OCI-LY3 (cell line): ENCODE data around the gene GZMM.
A peak's percentile ranks its signal among the peaks of the same experiment; 100 is the strongest.

Experiments used
- H2AFZ ChIP-seq: fragments of 200-600, 300-600 bp; shearing (Covaris generic); 2 replicates; pipeline ENCODE4 v1.6.0; 2014; ENCODE audit warnings: antibody characterized with exemption, low read depth, low read length
- H3K27ac ChIP-seq: fragments of 200-600, 300-600 bp; sonication (generic); 2 replicates; pipeline ENCODE4 v1.5.1; 2014; ENCODE audit warnings: mild to moderate bottlenecking, low read length, moderate library complexity, mixed read lengths
- H3K27me3 ChIP-seq: fragments of 200-600, 300-600 bp; sonication (generic); 2 replicates; pipeline ENCODE4 v1.6.1; 2014; ENCODE audit warnings: low read depth, low read length, mixed read lengths
- H3K36me3 ChIP-seq: fragments of 200-600, 300-600 bp; sonication (generic); replicated peaks from 2 replicates; pipeline ENCODE3; 2014; ENCODE audit warnings: low read depth, low read length, mixed read lengths
- H3K4me1 ChIP-seq: fragments of 300-600, 200-600 bp; sonication (generic); 2 replicates; pipeline ENCODE4 v1.6.1; 2014; ENCODE audit warnings: low read length, mixed read lengths
- H3K4me2 ChIP-seq: fragments of 200-600, 300-600 bp; sonication (generic); 2 replicates; pipeline ENCODE4 v1.6.1; 2014; ENCODE audit warnings: low read length, mixed read lengths
- H3K4me3 ChIP-seq: fragments of 300-600, 200-600 bp; sonication (generic); 2 replicates; pipeline ENCODE4 v1.5.1; 2014; ENCODE audit warnings: antibody characterized with exemption, mild to moderate bottlenecking, low read length, moderate library complexity
- H3K79me2 ChIP-seq: fragments of 300-600, 200-600 bp; shearing (Covaris generic); 2 replicates; pipeline ENCODE4 v1.6.1; 2014; ENCODE audit warnings: mild to moderate bottlenecking, low read length, mixed read lengths
- H3K9ac ChIP-seq: fragments of 300-600, 200-600 bp; shearing (Covaris generic); 2 replicates; pipeline ENCODE4 v1.6.0; 2014; ENCODE audit warnings: mild to moderate bottlenecking, low read length, moderate library complexity
- H3K9me3 ChIP-seq: fragments of 200-600, 300-600 bp; shearing (Covaris generic); 2 replicates; pipeline ENCODE4 v1.6.1; 2014; ENCODE audit warnings: low read length, mixed read lengths; ENCODE audit not compliant: insufficient read depth
- H4K20me1 ChIP-seq: fragments of 200-600, 300-600 bp; sonication (generic); 2 replicates; pipeline ENCODE4 v1.6.1; 2016; ENCODE audit warnings: low read length, mixed read lengths; ENCODE audit not compliant: insufficient read depth
- CTCF ChIP-seq: fragments of 200-600, 300-600 bp; sonication (generic); IDR thresholded peaks from 2 replicates; pipeline ENCODE4 v1.5.1; 2014; ENCODE audit warnings: antibody characterized with exemption, low read length, low read depth
- EZH2phosphoT487 ChIP-seq: fragments of 200-600 bp; shearing (Covaris generic); IDR thresholded peaks from 2 replicates; pipeline ENCODE4 v1.6.1; 2018; ENCODE audit warnings: antibody characterized with exemption, mixed run types, low read depth

GZMM gene

GRCh38 chr19:510606-511100 is 33.2 kb upstream of the GZMM start:
- TF ChIP-seq EZH2phosphoT487 (no peak), CTCF (peak; percentile 98)
- Histone ChIP-seq H3K4me1 (peaks cover 22% of the 10 kb centered on the region), H3K27ac (no peak overlapping the region), H3K79me2 (peaks cover 12% of the 10 kb centered on the region), H2AFZ (0 out of 2 replicates have a peak overlapping the region, but pooled peaks have one; percentile 23), H3K9ac (peak overlapping the region; percentile 17; the same call in 1 of the 2 replicates), H3K4me2 (peak overlapping the region; percentile 49), H3K4me3 (peak overlapping the region; percentile 40), H4K20me1 (no peaks in the 10 kb centered on the region), H3K36me3 (peaks cover 8% of the 10 kb centered on the region), H3K9me3 (no peaks in the 10 kb centered on the region), H3K27me3 (no peaks in the 10 kb centered on the region)

GRCh38 chr19:511101-511851 is 32.6 kb upstream of the GZMM start:
- H3K79me2 ChIP-seq = peaks cover 12% of the 10 kb centered on the region
- H3K9ac ChIP-seq = peak overlapping the region; percentile 17; the same call in 1 of the 2 replicates
- no peaks in the 10 kb centered on the region for H3K9me3 ChIP-seq
- peaks cover 8% of the 10 kb centered on the region for H3K36me3 ChIP-seq
- no peak overlapping the region for H2AFZ ChIP-seq
- no peaks in the 10 kb centered on the region for H4K20me1 ChIP-seq
- no peak overlapping the region for H3K27ac ChIP-seq
- peaks cover 22% of the 10 kb centered on the region for H3K4me1 ChIP-seq
- peak overlapping the region; percentile 40 for H3K4me3 ChIP-seq
- H3K27me3 ChIP-seq = no peaks in the 10 kb centered on the region
- peak overlapping the region; percentile 49 for H3K4me2 ChIP-seq
- TF ChIP-seq EZH2phosphoT487 = no peak
- TF ChIP-seq CTCF = no peak

GRCh38 chr19:512547-513365 is 31.1 kb upstream of the GZMM start:
- Histone ChIP-seq H3K9ac (no peak overlapping the region), H4K20me1 (no peaks in the 10 kb centered on the region), H3K4me2 (no peak overlapping the region), H3K27ac (no peak overlapping the region), H3K4me3 (no peak overlapping the region), H2AFZ (no peak overlapping the region), H3K4me1 (peaks cover 22% of the 10 kb centered on the region), H3K79me2 (peaks cover 12% of the 10 kb centered on the region), H3K9me3 (no peaks in the 10 kb centered on the region), H3K27me3 (no peaks in the 10 kb centered on the region), H3K36me3 (peaks cover 8% of the 10 kb centered on the region)
- no peak for TF ChIP-seq EZH2phosphoT487
- no peak for TF ChIP-seq CTCF
